IMR-90 (cell line): ENCODE data around the gene TMEM95. TPM values are rescaled to one million over a fixed set of nuclear protein-coding genes. Genes with fewer than 3 reads are reported as not detected.
A peak's percentile ranks its signal among the peaks of the same experiment; 100 is the strongest.

Experiments used
- ATAC-seq: fragments of 200-7000 bp; cut with Tn5 transposase; 2 replicates; pipeline ENCODE4 v1.9.1; 2020; ENCODE audit warnings: low read depth, mild to moderate bottlenecking, moderate library complexity
- BruUV-seq: library from RNA; stranded (reverse); fragments of 400-500 nt; replicated peaks from 2 replicates; lab custom pipeline; 2021; lab: Mats Ljungman, UMichigan
- CTCF ChIA-PET: fragments of 300-600 bp; formaldehyde crosslinking; extraction: SDS; loops from one replicate; lab custom pipeline; 2021; ENCODE audit warnings: antibody characterized with exemption; lab: Yijun Ruan, JAX
- POLR2A ChIA-PET: fragments of 300-600 bp; sonication (Branson Sonifier 250); formaldehyde crosslinking; loops from one replicate; lab custom pipeline; 2022; ENCODE audit warnings: antibody characterized with exemption; ENCODE audit not compliant: unreplicated experiment; lab: Charles Lee
- DNase-seq: peaks from one replicate; pipeline ENCODE4 v3.0.0; 2013
- H2AFZ ChIP-seq: replicated peaks from 2 replicates; pipeline ENCODE3; 2013; ENCODE audit warnings: low read length, mild to moderate bottlenecking; ENCODE audit not compliant: poor library complexity
- H2AK5ac ChIP-seq: 2 replicates; pipeline ENCODE4 v1.6.1; 2013; ENCODE audit warnings: low read depth, low read length, inconsistent platforms
- H2AK9ac ChIP-seq: replicated peaks from 2 replicates; pipeline ENCODE3; 2013; ENCODE audit warnings: mild to moderate bottlenecking, low read depth, low read length, moderate library complexity; ENCODE audit not compliant: poor library complexity
- H2BK120ac ChIP-seq: 2 replicates; pipeline ENCODE4 v1.6.1; 2013; ENCODE audit warnings: low read depth, low read length, inconsistent platforms
- H2BK15ac ChIP-seq: 3 replicates; pipeline ENCODE4 v1.6.1; 2013; ENCODE audit warnings: low read depth, low read length, inconsistent platforms
- H2BK20ac ChIP-seq: 2 replicates; pipeline ENCODE4 v1.6.1; 2013; ENCODE audit warnings: low read depth, mild to moderate bottlenecking, inconsistent platforms, low read length, moderate library complexity
- H2BK5ac ChIP-seq: 2 replicates; pipeline ENCODE4 v1.6.1; 2013; ENCODE audit warnings: mild to moderate bottlenecking, low read depth, low read length, inconsistent platforms; ENCODE audit not compliant: poor library complexity, severe bottlenecking
- H3K14ac ChIP-seq: replicated peaks from 2 replicates; pipeline ENCODE4 v1.6.1; 2013; ENCODE audit warnings: low read depth, low read length, inconsistent platforms
- H3K18ac ChIP-seq: 2 replicates; pipeline ENCODE4 v1.6.1; 2013; ENCODE audit warnings: low read depth, low read length, control low read depth
- H3K23ac ChIP-seq: 2 replicates; pipeline ENCODE4 v1.6.1; 2013; ENCODE audit warnings: low read depth, low read length, inconsistent platforms
- H3K27ac ChIP-seq: 2 replicates; pipeline ENCODE4 v1.5.1; 2013; ENCODE audit warnings: mild to moderate bottlenecking, control low read depth, low read length; ENCODE audit not compliant: insufficient read depth
- H3K27me3 ChIP-seq: 2 replicates; pipeline ENCODE4 v1.6.1; 2013; ENCODE audit warnings: low read length; ENCODE audit not compliant: control insufficient read depth, insufficient read depth
- H3K36me3 ChIP-seq: 2 replicates; pipeline ENCODE4 v1.6.1; 2013; ENCODE audit warnings: low read length, mixed read lengths; ENCODE audit not compliant: control insufficient read depth, insufficient read depth
- H3K4ac ChIP-seq: 2 replicates; pipeline ENCODE4 v1.6.1; 2013; ENCODE audit warnings: low read depth, low read length, inconsistent platforms
- H3K4me1 ChIP-seq: 2 replicates; pipeline ENCODE4 v1.6.1; 2013; ENCODE audit warnings: low read length, mixed read lengths; ENCODE audit not compliant: control insufficient read depth, insufficient read depth
- H3K4me2 ChIP-seq: 2 replicates; pipeline ENCODE4 v1.6.1; 2013; ENCODE audit warnings: low read depth, mild to moderate bottlenecking, control low read depth, low read length, moderate library complexity
- H3K4me3 ChIP-seq: 2 replicates; pipeline ENCODE4 v1.5.1; 2013; ENCODE audit warnings: low read depth, mild to moderate bottlenecking, control low read depth, low read length, moderate library complexity; ENCODE audit not compliant: insufficient read depth
- H3K56ac ChIP-seq: 2 replicates; pipeline ENCODE4 v1.6.1; 2013; ENCODE audit warnings: low read length, inconsistent platforms; ENCODE audit not compliant: insufficient read depth; ENCODE audit errors: extremely low read depth
- H3K79me1 ChIP-seq, 2 experiments: 2 replicates each; pipeline ENCODE4 v1.6.1; 2013; ENCODE audit warnings: low read length in 2 of 2, inconsistent platforms in 1 of 2, low read depth in 1 of 2
- H3K9ac ChIP-seq: 2 replicates; pipeline ENCODE4 v1.6.1; 2013; ENCODE audit warnings: low read depth, low read length, control low read depth
- H3K9me1 ChIP-seq: 2 replicates; pipeline ENCODE4 v1.6.1; 2013; ENCODE audit warnings: low read length, inconsistent platforms; ENCODE audit not compliant: insufficient read depth
- H3K9me3 ChIP-seq: 2 replicates; pipeline ENCODE4 v1.6.1; 2013; ENCODE audit warnings: low read length; ENCODE audit not compliant: control insufficient read depth, insufficient read depth
- H4K20me1 ChIP-seq: 2 replicates; pipeline ENCODE4 v1.6.1; 2013; ENCODE audit warnings: low read length, inconsistent platforms; ENCODE audit not compliant: insufficient read depth
- H4K5ac ChIP-seq: 2 replicates; pipeline ENCODE4 v1.6.1; 2013; ENCODE audit warnings: mild to moderate bottlenecking, low read depth, low read length, control low read depth
- H4K8ac ChIP-seq, 2 experiments: 2 replicates each; pipeline ENCODE4 v1.6.1; 2013; ENCODE audit warnings: low read depth in 2 of 2, low read length in 2 of 2, control low read depth in 1 of 2, inconsistent platforms in 1 of 2
- H4K91ac ChIP-seq: 2 replicates; pipeline ENCODE4 v1.6.1; 2013; ENCODE audit warnings: low read depth, low read length, inconsistent platforms; ENCODE audit not compliant: insufficient read depth
- BHLHE40 ChIP-seq: fragments of 150-350 bp; IDR thresholded peaks from 2 replicates; pipeline ENCODE4 v1.6.1; 2016; ENCODE audit warnings: mild to moderate bottlenecking, low read depth, low read length
- CHD1 ChIP-seq: IDR thresholded peaks from 2 replicates; pipeline ENCODE4 v1.6.1; 2012; ENCODE audit warnings: low read depth, low read length, improper control_type of control experiment
- FOS ChIP-seq: fragments of 150-350 bp; IDR thresholded peaks from 2 replicates; pipeline ENCODE4 v1.6.1; 2016; ENCODE audit warnings: low read depth, low read length
- MAFK ChIP-seq: IDR thresholded peaks from 2 replicates; pipeline ENCODE4 v1.6.1; 2012; ENCODE audit warnings: low read depth, low read length, improper control_type of control experiment
- MAZ ChIP-seq: IDR thresholded peaks from 2 replicates; pipeline ENCODE4 v1.6.1; 2012; ENCODE audit warnings: low read depth, mild to moderate bottlenecking, low read length, improper control_type of control experiment, moderate library complexity, borderline replicate concordance
- MXI1 ChIP-seq: IDR thresholded peaks from 2 replicates; pipeline ENCODE4 v1.6.1; 2012; ENCODE audit warnings: low read depth, mild to moderate bottlenecking, low read length, moderate library complexity, borderline replicate concordance
- NFE2L2 ChIP-seq: fragments of 150-350 bp; IDR thresholded peaks from 2 replicates; pipeline ENCODE4 v1.6.1; 2016; ENCODE audit warnings: low read depth, mild to moderate bottlenecking, low read length
- POLR2A ChIP-seq: IDR thresholded peaks from 2 replicates; pipeline ENCODE4 v1.6.1; 2012; ENCODE audit warnings: mild to moderate bottlenecking, low read depth, low read length
- RAD21 ChIP-seq: IDR thresholded peaks from 2 replicates; pipeline ENCODE4 v1.6.1; 2012; ENCODE audit warnings: low read length, improper control_type of control experiment
- RCOR1 ChIP-seq: IDR thresholded peaks from 2 replicates; pipeline ENCODE4 v1.6.1; 2012; ENCODE audit warnings: mild to moderate bottlenecking, low read length, improper control_type of control experiment; ENCODE audit not compliant: insufficient replicate concordance
- RFX5 ChIP-seq: IDR thresholded peaks from 2 replicates; pipeline ENCODE4 v1.8.0; 2012; ENCODE audit warnings: low read depth, mild to moderate bottlenecking, low read length, moderate library complexity
- SMC3 ChIP-seq: fragments of 150-350 bp; IDR thresholded peaks from 2 replicates; pipeline ENCODE4 v1.6.1; 2016; ENCODE audit warnings: low read depth, mild to moderate bottlenecking, antibody characterized with exemption, low read length, moderate library complexity
- WGBS, 2 experiments: methylation state at CpG; one replicate each; pipeline versions ENCODE4 v1.1.5 to v1.1.7; 2013; ENCODE audit warnings: missing lambda C conversion rate in 2 of 2; ENCODE audit not compliant: insufficient read length in 1 of 2; ENCODE audit errors: extremely low coverage in 2 of 2; 5-methylcytosine and 5-hydroxymethylcytosine counted together
- dilution Hi-C: fragments of 300-500 bp; cut with HindIII; formaldehyde crosslinking; loops from one replicate; pipeline ENCODE4 v1.14.3; 2018; ENCODE audit warnings: low sequenced_read_pairs; ENCODE audit not compliant: unreplicated experiment
- in situ Hi-C: fragments of 300-500 bp; cut with MboI; formaldehyde crosslinking; loops from 3 replicates; pipeline ENCODE4 v1.14.3; 2019; ENCODE audit warnings: low sequenced_read_pairs, inconsistent platforms, mixed read lengths
- intact Hi-C: fragments of 100-400 bp; cut with micrococcal nuclease; formaldehyde crosslinking; loops from 2 replicates; pipeline ENCODE4 v1.10.0; 2022
- polyA plus RNA-seq, 3 experiments: library from polyadenylated mRNA; depleted of rRNA; stranded (reverse); fragments of >200 nt; gene quantifications; 2 replicates each; pipeline ENCODE4 v1.2.3, GENCODE V29; 2012; ENCODE audit warnings: low replicate concordance in 1 of 3
- total RNA-seq: library from RNA; depleted of rRNA; stranded (reverse); fragments of >200 nt; gene quantifications from 2 replicates; pipeline ENCODE4 v1.2.3, GENCODE V29; 2012
- TF ChIP-seq, protein P1 (sequence below): fragments of 150-350 bp; IDR thresholded peaks from 2 replicates; pipeline ENCODE4 v1.6.1; 2016; ENCODE audit warnings: low read depth, mild to moderate bottlenecking, low read length, moderate library complexity, borderline replicate concordance
- TF ChIP-seq, protein P2 (sequence below): conservative IDR thresholded peaks from 2 replicates; pipeline ENCODE4 v1.5.1; 2012; ENCODE audit warnings: mild to moderate bottlenecking, low read depth, low read length, improper control_type of control experiment
- TF ChIP-seq, protein P3 (sequence below): fragments of 150-350 bp; IDR thresholded peaks from 2 replicates; pipeline ENCODE4 v1.6.1; 2017; ENCODE audit warnings: mild to moderate bottlenecking, antibody characterized with exemption, low read length, low read depth

TMEM95 gene
- total and polyA plus RNA-seq, 2 of the 4 experiments (the other 2 are of a cell fraction): not detected

DNA sequence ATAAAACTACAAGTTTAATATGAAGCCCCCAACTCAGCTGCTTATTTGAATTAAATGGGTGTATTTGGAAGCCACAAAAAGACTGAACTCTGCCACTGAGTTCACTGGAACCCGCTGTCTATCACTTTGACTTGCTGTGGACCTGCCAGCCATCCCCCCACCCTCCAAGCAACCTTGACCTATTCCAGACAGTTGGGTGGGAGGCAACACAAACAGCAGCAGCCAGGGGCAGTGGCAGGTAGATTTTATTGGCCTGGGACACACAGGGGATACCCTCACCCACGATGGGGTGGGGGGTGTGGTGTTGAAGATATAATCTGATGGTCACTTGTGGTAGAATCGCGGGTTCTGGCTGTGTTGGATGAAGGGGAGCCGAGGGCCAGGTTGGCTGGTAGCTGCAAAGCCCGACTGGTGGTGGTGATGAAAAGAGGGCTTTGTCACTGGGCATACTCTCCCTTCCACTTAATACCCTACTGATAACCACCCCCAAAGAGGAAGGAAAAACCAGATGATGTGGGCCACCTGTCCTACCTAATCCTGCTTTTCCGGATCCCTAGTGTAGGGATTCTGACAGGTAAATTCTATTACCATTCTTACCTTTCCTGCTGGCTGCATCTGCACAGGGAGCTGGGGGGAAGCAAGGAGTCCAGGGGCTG, 42.4 kb upstream of the TMEM95 start:
- no peak overlapping the region for H2BK15ac ChIP-seq
- H3K79me1 ChIP-seq: peaks cover 25 to 66% of the 10 kb centered on the region in 2 experiments
- H2AFZ ChIP-seq: no peak overlapping the region
- H3K23ac ChIP-seq: no peak overlapping the region
- no peak for TF ChIP-seq BHLHE40
- TF ChIP-seq SMC3: no peak
- TF ChIP-seq RFX5: no peak
- TF ChIP-seq, protein P1, sequence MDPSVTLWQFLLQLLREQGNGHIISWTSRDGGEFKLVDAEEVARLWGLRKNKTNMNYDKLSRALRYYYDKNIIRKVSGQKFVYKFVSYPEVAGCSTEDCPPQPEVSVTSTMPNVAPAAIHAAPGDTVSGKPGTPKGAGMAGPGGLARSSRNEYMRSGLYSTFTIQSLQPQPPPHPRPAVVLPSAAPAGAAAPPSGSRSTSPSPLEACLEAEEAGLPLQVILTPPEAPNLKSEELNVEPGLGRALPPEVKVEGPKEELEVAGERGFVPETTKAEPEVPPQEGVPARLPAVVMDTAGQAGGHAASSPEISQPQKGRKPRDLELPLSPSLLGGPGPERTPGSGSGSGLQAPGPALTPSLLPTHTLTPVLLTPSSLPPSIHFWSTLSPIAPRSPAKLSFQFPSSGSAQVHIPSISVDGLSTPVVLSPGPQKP: no peak
- no peak for TF ChIP-seq MAZ
- no peak for TF ChIP-seq CHD1
- TF ChIP-seq NFE2L2: no peak
- no peak for TF ChIP-seq FOS
- no peak for TF ChIP-seq RCOR1
- no peak for TF ChIP-seq MXI1
- no peak for TF ChIP-seq POLR2A
- TF ChIP-seq, protein P2, sequence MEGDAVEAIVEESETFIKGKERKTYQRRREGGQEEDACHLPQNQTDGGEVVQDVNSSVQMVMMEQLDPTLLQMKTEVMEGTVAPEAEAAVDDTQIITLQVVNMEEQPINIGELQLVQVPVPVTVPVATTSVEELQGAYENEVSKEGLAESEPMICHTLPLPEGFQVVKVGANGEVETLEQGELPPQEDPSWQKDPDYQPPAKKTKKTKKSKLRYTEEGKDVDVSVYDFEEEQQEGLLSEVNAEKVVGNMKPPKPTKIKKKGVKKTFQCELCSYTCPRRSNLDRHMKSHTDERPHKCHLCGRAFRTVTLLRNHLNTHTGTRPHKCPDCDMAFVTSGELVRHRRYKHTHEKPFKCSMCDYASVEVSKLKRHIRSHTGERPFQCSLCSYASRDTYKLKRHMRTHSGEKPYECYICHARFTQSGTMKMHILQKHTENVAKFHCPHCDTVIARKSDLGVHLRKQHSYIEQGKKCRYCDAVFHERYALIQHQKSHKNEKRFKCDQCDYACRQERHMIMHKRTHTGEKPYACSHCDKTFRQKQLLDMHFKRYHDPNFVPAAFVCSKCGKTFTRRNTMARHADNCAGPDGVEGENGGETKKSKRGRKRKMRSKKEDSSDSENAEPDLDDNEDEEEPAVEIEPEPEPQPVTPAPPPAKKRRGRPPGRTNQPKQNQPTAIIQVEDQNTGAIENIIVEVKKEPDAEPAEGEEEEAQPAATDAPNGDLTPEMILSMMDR: no peak
- TF ChIP-seq RAD21: no peak
- no peak for TF ChIP-seq MAFK
- TF ChIP-seq, protein P3, sequence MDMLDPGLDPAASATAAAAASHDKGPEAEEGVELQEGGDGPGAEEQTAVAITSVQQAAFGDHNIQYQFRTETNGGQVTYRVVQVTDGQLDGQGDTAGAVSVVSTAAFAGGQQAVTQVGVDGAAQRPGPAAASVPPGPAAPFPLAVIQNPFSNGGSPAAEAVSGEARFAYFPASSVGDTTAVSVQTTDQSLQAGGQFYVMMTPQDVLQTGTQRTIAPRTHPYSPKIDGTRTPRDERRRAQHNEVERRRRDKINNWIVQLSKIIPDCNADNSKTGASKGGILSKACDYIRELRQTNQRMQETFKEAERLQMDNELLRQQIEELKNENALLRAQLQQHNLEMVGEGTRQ: no peak
- H3K36me3 ChIP-seq: peaks cover 45% of the 10 kb centered on the region
- WGBS, 2 experiments: no CpG with 5 or more reads among the region's 7 CpGs
- no peak overlapping the region for H2AK5ac ChIP-seq
- no peak overlapping the region for H3K56ac ChIP-seq
- H4K91ac ChIP-seq: no peak overlapping the region
- dilution Hi-C loops (no loop called here), in situ Hi-C loops (no loop called here), intact Hi-C loops (no loop called here)
- peaks cover 16% of the 10 kb centered on the region for H3K9me1 ChIP-seq
- no peak overlapping the region for H3K18ac ChIP-seq
- CTCF ChIA-PET: no interaction called here
- no peak for DNase-seq
- H4K20me1 ChIP-seq: peaks cover 65% of the 10 kb centered on the region
- H3K4me2 ChIP-seq: no peak overlapping the region
- peak overlapping the region; percentile 68 for H2AK9ac ChIP-seq
- H3K4me3 ChIP-seq: no peak overlapping the region
- H3K14ac ChIP-seq: no peak overlapping the region
- no peak overlapping the region for H2BK120ac ChIP-seq
- H2BK5ac ChIP-seq: no peak overlapping the region
- no peak overlapping the region for H3K4ac ChIP-seq
- peaks cover 7% of the 10 kb centered on the region for H3K4me1 ChIP-seq
- no peak overlapping the region for H4K5ac ChIP-seq
- no peak for ATAC-seq
- POLR2A ChIA-PET: no interaction called here
- no peaks in the 10 kb centered on the region for H3K9me3 ChIP-seq
- no peak overlapping the region for H3K27ac ChIP-seq
- no peaks in the 10 kb centered on the region for H3K27me3 ChIP-seq
- BruUV-seq: no TSS peak
- H4K8ac ChIP-seq: no peak overlapping the region
- H3K9ac ChIP-seq: no peak overlapping the region
- no peak overlapping the region for H2BK20ac ChIP-seq
